HG03565 (cell line): ENCODE data around the gene TRIM48.
"Not testable (repeated sequence)": the region's sequence is repeated elsewhere in the genome, so short reads cannot be mapped to it uniquely, and the experiment has no call there.

Experiments used
- ATAC-seq: cut with Tn5 transposase; IDR thresholded peaks from one replicate; pipeline ENCODE4 v1.9.1; 2021; ENCODE audit warnings: mild to moderate bottlenecking, moderate library complexity; ENCODE audit not compliant: unreplicated experiment

TRIM48 gene, protein sequence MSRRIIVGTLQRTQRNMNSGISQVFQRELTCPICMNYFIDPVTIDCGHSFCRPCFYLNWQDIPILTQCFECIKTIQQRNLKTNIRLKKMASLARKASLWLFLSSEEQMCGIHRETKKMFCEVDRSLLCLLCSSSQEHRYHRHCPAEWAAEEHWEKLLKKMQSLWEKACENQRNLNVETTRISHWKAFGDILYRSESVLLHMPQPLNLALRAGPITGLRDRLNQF

DNA sequence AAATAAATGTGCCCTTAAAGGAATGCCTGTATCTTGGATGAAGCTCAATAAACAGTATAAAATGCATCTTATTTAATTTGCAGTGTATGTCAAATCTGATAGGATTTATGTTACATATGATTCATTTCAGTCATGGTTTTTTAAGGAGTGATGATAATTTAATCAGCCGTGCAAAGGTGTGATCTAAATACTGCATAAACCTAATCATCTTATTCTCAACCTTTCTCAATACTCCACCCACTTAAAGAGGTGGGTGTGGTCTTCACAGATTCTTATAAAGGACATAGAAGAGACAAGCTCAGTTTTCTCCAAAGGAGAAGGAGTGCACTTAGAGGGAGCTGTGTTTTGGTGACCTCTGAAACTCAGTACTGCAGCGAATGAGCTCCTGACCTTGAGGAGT is at the start of gene TRIM48:
TSS of gene TRIM48 (plus strand) at position 301 of the 400 bp plus-strand sequence. CDS start 113 bp downstream, outside the sequence.
- ATAC-seq, result not testable (repeated sequence)

DNA sequence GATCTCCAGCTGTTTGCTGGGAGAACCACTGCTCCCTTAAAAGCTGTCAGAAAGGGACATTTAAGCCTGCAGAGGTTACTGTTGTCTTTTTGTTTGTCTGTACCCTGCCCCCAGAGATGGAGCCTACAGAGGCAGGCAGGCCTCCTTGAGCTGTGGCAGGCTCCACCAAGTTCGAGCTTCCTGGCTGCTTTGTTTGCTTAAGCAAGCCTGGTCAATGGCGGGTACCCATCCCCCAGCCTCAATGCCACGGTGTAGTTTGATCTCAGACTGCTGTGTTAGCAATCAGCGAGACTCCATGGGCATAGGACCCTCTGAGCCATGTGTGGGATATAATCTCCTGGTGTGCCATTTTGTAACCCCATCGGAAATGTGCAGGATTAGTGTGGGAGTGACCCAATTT is 23.6 kb upstream of the TRIM48 start:
- ATAC-seq, result not testable (repeated sequence)

DNA sequence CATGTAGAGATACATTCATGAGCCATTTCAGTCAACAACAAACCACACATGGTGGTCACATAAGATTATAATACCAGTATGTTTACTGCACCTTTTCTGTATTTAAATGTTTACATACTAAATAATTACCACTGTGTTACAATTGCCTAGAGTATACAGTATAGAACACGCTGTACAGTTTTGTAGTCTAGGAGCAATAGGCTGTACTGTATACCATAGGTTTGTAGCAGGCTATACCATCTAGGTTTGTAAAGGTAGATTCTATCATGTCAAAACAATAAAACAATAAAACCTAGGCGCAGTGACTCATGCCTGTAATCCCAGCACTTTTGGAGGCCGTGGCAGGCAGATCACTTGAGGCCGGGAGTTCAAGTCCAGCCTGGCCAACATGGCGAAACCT is 1.1 kb downstream of the TRIM48 start:
- ATAC-seq, result no peak
